ENCODE data around the gene EIF1B.

GRCh38 chr3:40340541-40341170 lies 31.1 kb downstream of the EIF1B start:
- TF ChIP-seq CTCF (IDR thresholded peaks at IDR 0.05; ENCODE audit: low read depth, low read length) (no peak), EZH2phosphoT487 (IDR thresholded peaks at IDR 0.05; ENCODE audit: low read depth) (no peak)
